CD4-positive, alpha-beta memory T cell (primary cell): Measurements from ENCODE around the gene CLUH. TPM values are rescaled to one million over a fixed set of nuclear protein-coding genes. Genes with fewer than 3 reads are reported as not detected.

ENCODE experiments used
- CTCF ChIA-PET: fragments of 350-600 bp; sonication (Branson Sonifier 250); formaldehyde crosslinking; loops from one replicate; lab custom pipeline; 2021; ENCODE audit warnings: inconsistent platforms; ENCODE audit not compliant: partially characterized antibody; lab: Charles Lee
- POLR2A ChIA-PET: fragments of 350-600 bp; sonication (Branson Sonifier 250); formaldehyde crosslinking; loops from one replicate; lab custom pipeline; 2021; ENCODE audit not compliant: partially characterized antibody; lab: Charles Lee
- DNase-seq, 5 donors: peaks; one replicate each; pipeline versions ENCODE4 v3.0.0 to v3.0.0-alpha.2; 2020 to 2022; ENCODE audit warnings: mixed read lengths in 1 of 5
- H3K27ac ChIP-seq: one replicate; pipeline ENCODE4 v1.7.0; 2013; ENCODE audit warnings: low read depth, low read length
- H3K27me3 ChIP-seq: 2 replicates; pipeline ENCODE4 v1.7.0; 2013; ENCODE audit warnings: mild to moderate bottlenecking, low read length, moderate library complexity; ENCODE audit not compliant: insufficient read depth
- H3K36me3 ChIP-seq: 2 replicates; pipeline ENCODE4 v1.7.0; 2013; ENCODE audit warnings: mild to moderate bottlenecking, low read length, moderate library complexity; ENCODE audit not compliant: insufficient read depth
- H3K4me1 ChIP-seq: 2 replicates; pipeline ENCODE4 v1.7.0; 2013; ENCODE audit warnings: mild to moderate bottlenecking, low read length, moderate library complexity; ENCODE audit not compliant: insufficient read depth
- H3K4me3 ChIP-seq, 2 donors: one replicate each; pipeline ENCODE4 v1.7.0; 2013; ENCODE audit warnings: low read length in 2 of 2, mild to moderate bottlenecking in 1 of 2
- H3K9me3 ChIP-seq, 2 donors: one replicate each; pipeline ENCODE4 v1.7.0; 2013; ENCODE audit warnings: low read length in 2 of 2, control low read depth in 1 of 2; ENCODE audit not compliant: control insufficient read depth in 1 of 2
- H3K27ac Mint-ChIP-seq, 7 donors: one replicate each; pipeline ENCODE4 v1.8.0; 2020 to 2021; ENCODE audit warnings: mixed read lengths in 7 of 7, mild to moderate bottlenecking in 6 of 7, inconsistent platforms in 3 of 7, moderate library complexity in 3 of 7
- H3K27me3 Mint-ChIP-seq, 2 donors: one replicate each; pipeline ENCODE4 v1.8.0; 2020 to 2021; ENCODE audit warnings: mixed read lengths in 2 of 2
- H3K36me3 Mint-ChIP-seq, 2 donors: one replicate each; pipeline ENCODE4 v1.8.0; 2020 to 2021; ENCODE audit warnings: mixed read lengths in 2 of 2, inconsistent platforms in 1 of 2, mild to moderate bottlenecking in 1 of 2
- H3K4me1 Mint-ChIP-seq, 4 donors: one replicate each; pipeline ENCODE4 v1.8.0; 2020 to 2021; ENCODE audit warnings: mixed read lengths in 4 of 4, mild to moderate bottlenecking in 1 of 4
- H3K4me3 Mint-ChIP-seq, 8 donors: one replicate each; pipeline ENCODE4 v1.8.0; 2020 to 2021; ENCODE audit warnings: mixed read lengths in 8 of 8, mild to moderate bottlenecking in 7 of 8, moderate library complexity in 6 of 8, inconsistent platforms in 3 of 8
- H3K9me3 Mint-ChIP-seq, 8 donors: one replicate each; pipeline ENCODE4 v1.8.0; 2020 to 2021; ENCODE audit warnings: mixed read lengths in 8 of 8, mild to moderate bottlenecking in 5 of 8, inconsistent platforms in 3 of 8, moderate library complexity in 1 of 8
- intact Hi-C: fragments of 100-400 bp; cut with micrococcal nuclease; formaldehyde crosslinking; loops from one replicate; pipeline ENCODE4 v1.15.1; 2023
- microRNA-seq: library from miRNA; unstranded; fragments of <30 nt; microRNA quantifications from one replicate; pipeline ENCODE4 v1.2.0, GENCODE V29; 2021; ENCODE audit warnings: borderline replicate concordance, borderline number of aligned reads, borderline microRNAs expressed, mixed read lengths
- polyA plus RNA-seq, 2 donors: library from polyadenylated mRNA; unstranded; fragments of 300-500 nt; fragmentation: Illumina TruSeq; gene quantifications; one replicate each; pipeline ENCODE4 v1.2.3, GENCODE V29; 2021
- total RNA-seq, 2 experiments: library from RNA; stranded (reverse); gene quantifications; one replicate each; pipeline ENCODE4 v1.2.3, GENCODE V29; 2021

CLUH gene
- total and polyA plus RNA-seq, 4 experiments from 2014 or later: 5.5 to 44.1 (median 29.1) TPM

DNA sequence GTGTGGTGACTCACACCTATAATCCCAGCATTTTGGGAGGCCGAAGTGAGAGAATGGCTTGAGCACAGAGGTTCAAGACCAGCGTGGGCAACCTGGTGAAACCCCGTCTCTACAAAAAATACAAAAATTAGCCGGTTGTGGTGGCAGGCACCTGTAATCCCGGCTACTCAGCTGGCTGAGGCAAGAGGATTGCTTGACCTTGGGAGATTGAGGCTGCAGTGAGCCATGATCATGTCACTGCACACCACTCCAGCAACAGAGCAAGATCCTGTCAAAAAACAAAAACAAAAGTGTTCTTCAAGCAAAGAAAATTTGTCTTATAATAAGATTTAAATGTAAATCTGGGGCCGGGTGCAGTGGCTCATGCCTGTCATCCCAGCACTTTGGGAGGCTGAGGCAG, 66.6 kb downstream of the CLUH start:
- POLR2A ChIA-PET: no interaction called here
- H3K36me3 ChIP-seq: peaks cover 16% of the 10 kb centered on the region

More for the DNA sequence above, 66.6 kb downstream of the CLUH start:
- Mint-ChIP-seq H3K4me1 (peaks cover 10 to 26% (median 20%) of the 10 kb centered on the region in 4 donors), H3K4me3 (no peak overlapping the region), H3K27me3 (no peaks in the 10 kb centered on the region), H3K9me3 (no peaks in the 10 kb centered on the region), H3K27ac (peak overlapping the region in 2 of 7 donors; percentile 22 to 34), H3K36me3 (peaks cover 28 to 35% of the 10 kb centered on the region in 2 donors)
- CTCF ChIA-PET: no interaction called here
- H3K27me3 ChIP-seq: no peaks in the 10 kb centered on the region
- no peak for DNase-seq
- H3K4me1 ChIP-seq: no peaks in the 10 kb centered on the region
- H3K4me3 ChIP-seq: no peak overlapping the region
- no peak overlapping the region for H3K27ac ChIP-seq
- intact Hi-C loops: no loop called here
- H3K9me3 ChIP-seq: no peaks in the 10 kb centered on the region

Small RNA genes within 50 kb of the gene (microRNA-seq; reads per million reads assigned to microRNA genes)
- gene MIR1253 (not detected), gene MIR6776 (not detected)

Other genes starting within 250 kb of the CLUH start
- gene METTL16, start 199.9 kb downstream of the CLUH start, total RNA-seq: 10 to 100 TPM; 50.1 to 51.8 TPM
- 10 to 100 TPM in 1 of 2 donors, 1 to 10 TPM in 1; 7.5 to 28.9 TPM for gene METTL16, start 199.9 kb downstream of the CLUH start, polyA plus RNA-seq
- gene PAFAH1B1, start 118.1 kb downstream of the CLUH start, total RNA-seq: 100 to 1,000 TPM; 152 to 153 TPM
- gene PAFAH1B1, start 118.1 kb downstream of the CLUH start, polyA plus RNA-seq: 10 to 100 TPM; 18.1 to 23.3 TPM
- gene CCDC92B, start 37.9 kb upstream of the CLUH start, total RNA-seq: under 1 TPM; 0.32 to 0.47 TPM
- not detected for gene CCDC92B, start 37.9 kb upstream of the CLUH start, polyA plus RNA-seq
- gene RAP1GAP2, start 84.7 kb upstream of the CLUH start, total RNA-seq: 1 to 10 TPM; 9.0 to 9.9 TPM
- 1 to 10 TPM in 1 of 2 donors, under 1 TPM in 1; 0.38 to 7.1 TPM for gene RAP1GAP2, start 84.7 kb upstream of the CLUH start, polyA plus RNA-seq